A549 (cell line): ENCODE results near the gene ATF2.

ENCODE experiments used
- POLR2A ChIP-seq: IDR thresholded peaks from 2 replicates; pipeline ENCODE4 v1.6.1; 2012; ENCODE audit warnings: mild to moderate bottlenecking, low read length
- RCOR1 ChIP-seq: fragments of 150-350 bp; IDR thresholded peaks from 2 replicates; pipeline ENCODE4 v1.6.1; 2014; ENCODE audit warnings: antibody characterized with exemption, low read length, low read depth
- RFX5 ChIP-seq: fragments of 450-650 bp; IDR thresholded peaks from 2 replicates; pipeline ENCODE4 v1.7.1; 2014; ENCODE audit warnings: antibody characterized with exemption, mild to moderate bottlenecking, moderate library complexity
- TF ChIP-seq, protein P1 (sequence below): fragments of >200 bp; sonication (Bioruptor Twin); formaldehyde crosslinking; IDR thresholded peaks from 3 replicates; pipeline ENCODE4 v1.6.1; 2016
- TF ChIP-seq, protein P2 (sequence below): fragments of >200 bp; sonication (Bioruptor Twin); formaldehyde crosslinking; IDR thresholded peaks from 3 replicates; pipeline ENCODE4 v1.5.1; 2016

DNA sequence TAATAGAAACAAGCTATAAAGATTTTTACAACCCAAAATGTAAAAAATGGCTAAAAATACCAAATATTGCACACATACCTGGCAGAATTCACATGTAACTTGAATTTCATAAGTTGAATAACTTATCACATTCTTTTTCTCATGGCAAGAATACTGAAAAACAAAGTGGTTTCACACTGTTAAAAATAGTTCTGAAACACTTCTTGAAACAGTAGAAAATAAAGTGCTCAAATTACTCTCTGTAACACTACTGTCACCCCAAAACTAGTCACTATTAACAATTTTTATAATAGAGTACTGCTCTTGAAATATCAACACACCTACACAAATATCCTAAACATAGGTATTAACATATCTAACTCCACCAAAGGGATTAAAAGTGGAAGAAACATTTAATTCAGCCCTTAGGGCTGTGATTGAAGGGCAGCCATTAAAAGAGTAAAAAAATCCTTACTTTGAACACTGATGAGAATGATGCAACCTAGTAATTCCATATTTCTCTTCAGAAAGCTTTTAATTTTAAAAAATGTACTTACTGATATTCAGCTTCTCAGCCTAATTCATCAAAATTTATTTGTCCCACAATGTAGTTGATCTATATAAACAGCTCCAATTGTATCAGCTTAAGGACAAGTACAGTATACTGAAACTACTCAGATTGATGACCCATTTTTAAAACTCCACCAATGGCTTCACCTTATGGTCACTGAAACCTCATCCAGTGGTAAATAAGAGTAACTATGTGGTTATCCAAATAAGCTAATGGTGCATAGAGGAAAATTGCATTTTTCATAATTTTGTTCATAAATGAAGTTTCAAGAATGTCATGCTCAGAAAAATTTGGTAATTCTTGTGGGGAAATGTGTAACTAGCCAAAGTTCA lies 31.4 kb downstream of the ATF2 start:
- TF ChIP-seq RCOR1: no peak
- TF ChIP-seq, protein P1, sequence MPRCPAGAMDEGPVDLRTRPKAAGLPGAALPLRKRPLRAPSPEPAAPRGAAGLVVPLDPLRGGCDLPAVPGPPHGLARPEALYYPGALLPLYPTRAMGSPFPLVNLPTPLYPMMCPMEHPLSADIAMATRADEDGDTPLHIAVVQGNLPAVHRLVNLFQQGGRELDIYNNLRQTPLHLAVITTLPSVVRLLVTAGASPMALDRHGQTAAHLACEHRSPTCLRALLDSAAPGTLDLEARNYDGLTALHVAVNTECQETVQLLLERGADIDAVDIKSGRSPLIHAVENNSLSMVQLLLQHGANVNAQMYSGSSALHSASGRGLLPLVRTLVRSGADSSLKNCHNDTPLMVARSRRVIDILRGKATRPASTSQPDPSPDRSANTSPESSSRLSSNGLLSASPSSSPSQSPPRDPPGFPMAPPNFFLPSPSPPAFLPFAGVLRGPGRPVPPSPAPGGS: no peak
- TF ChIP-seq, protein P2, sequence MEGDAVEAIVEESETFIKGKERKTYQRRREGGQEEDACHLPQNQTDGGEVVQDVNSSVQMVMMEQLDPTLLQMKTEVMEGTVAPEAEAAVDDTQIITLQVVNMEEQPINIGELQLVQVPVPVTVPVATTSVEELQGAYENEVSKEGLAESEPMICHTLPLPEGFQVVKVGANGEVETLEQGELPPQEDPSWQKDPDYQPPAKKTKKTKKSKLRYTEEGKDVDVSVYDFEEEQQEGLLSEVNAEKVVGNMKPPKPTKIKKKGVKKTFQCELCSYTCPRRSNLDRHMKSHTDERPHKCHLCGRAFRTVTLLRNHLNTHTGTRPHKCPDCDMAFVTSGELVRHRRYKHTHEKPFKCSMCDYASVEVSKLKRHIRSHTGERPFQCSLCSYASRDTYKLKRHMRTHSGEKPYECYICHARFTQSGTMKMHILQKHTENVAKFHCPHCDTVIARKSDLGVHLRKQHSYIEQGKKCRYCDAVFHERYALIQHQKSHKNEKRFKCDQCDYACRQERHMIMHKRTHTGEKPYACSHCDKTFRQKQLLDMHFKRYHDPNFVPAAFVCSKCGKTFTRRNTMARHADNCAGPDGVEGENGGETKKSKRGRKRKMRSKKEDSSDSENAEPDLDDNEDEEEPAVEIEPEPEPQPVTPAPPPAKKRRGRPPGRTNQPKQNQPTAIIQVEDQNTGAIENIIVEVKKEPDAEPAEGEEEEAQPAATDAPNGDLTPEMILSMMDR: no peak
- TF ChIP-seq POLR2A: no peak
- no peak for TF ChIP-seq RFX5
